Calu3 (cell line): ENCODE data around the gene GPATCH2. TPM values are rescaled to one million over a fixed set of nuclear protein-coding genes. Genes with fewer than 3 reads are reported as not detected.
"Not testable (repeated sequence)": the region's sequence is repeated elsewhere in the genome, so short reads cannot be mapped to it uniquely, and the experiment has no call there.

Source experiments
- BruUV-seq: library from RNA; stranded (reverse); fragments of 400-500 nt; replicated peaks from 2 replicates; lab custom pipeline; 2021; lab: Mats Ljungman, UMichigan
- CTCF ChIA-PET: fragments of 300-600 bp; sonication (Branson Sonifier 250); formaldehyde crosslinking; loops from one replicate; lab custom pipeline; 2022; ENCODE audit warnings: antibody characterized with exemption; lab: Charles Lee
- DNase-seq: peaks from one replicate; pipeline ENCODE4 v3.0.0; 2022
- H3K27ac Mint-ChIP-seq: one replicate; pipeline ENCODE4 v1.8.0; 2022; ENCODE audit warnings: mixed read lengths; ENCODE audit not compliant: unreplicated experiment
- H3K27me3 Mint-ChIP-seq: one replicate; pipeline ENCODE4 v1.8.0; 2022; ENCODE audit warnings: mixed read lengths; ENCODE audit not compliant: unreplicated experiment
- H3K36me3 Mint-ChIP-seq: one replicate; pipeline ENCODE4 v1.8.0; 2022; ENCODE audit warnings: mild to moderate bottlenecking, moderate library complexity, mixed read lengths; ENCODE audit not compliant: insufficient read depth, unreplicated experiment
- H3K4me1 Mint-ChIP-seq: one replicate; pipeline ENCODE4 v1.8.0; 2022; ENCODE audit warnings: mild to moderate bottlenecking, low read depth, mixed read lengths; ENCODE audit not compliant: unreplicated experiment
- H3K4me3 Mint-ChIP-seq: one replicate; pipeline ENCODE4 v1.8.0; 2022; ENCODE audit warnings: mild to moderate bottlenecking, low read depth, moderate library complexity, mixed read lengths; ENCODE audit not compliant: unreplicated experiment
- H3K9me3 Mint-ChIP-seq: one replicate; pipeline ENCODE4 v1.8.0; 2022; ENCODE audit warnings: low read depth, mixed read lengths; ENCODE audit not compliant: unreplicated experiment
- intact Hi-C: fragments of 100-400 bp; cut with micrococcal nuclease; formaldehyde crosslinking; loops from one replicate; pipeline ENCODE4 v1.10.0; 2022; ENCODE audit not compliant: unreplicated experiment
- total RNA-seq: library from RNA; stranded (reverse); gene quantifications from 2 replicates; pipeline ENCODE4 v1.2.3, GENCODE V29; 2022
- TF ChIP-seq, protein P1 (sequence below): fragments of 200-600 bp; IDR thresholded peaks from one replicate; pipeline ENCODE4 v1.8.0; 2022; ENCODE audit warnings: antibody characterized with exemption; ENCODE audit not compliant: unreplicated experiment

Gene GPATCH2
- total RNA-seq, 1 experiment from 2014 or later: 22.4 TPM

GRCh38 chr1:217524787-217525520 is 105.9 kb downstream of the GPATCH2 start:
- no peak for DNase-seq
- TF ChIP-seq, protein P1, sequence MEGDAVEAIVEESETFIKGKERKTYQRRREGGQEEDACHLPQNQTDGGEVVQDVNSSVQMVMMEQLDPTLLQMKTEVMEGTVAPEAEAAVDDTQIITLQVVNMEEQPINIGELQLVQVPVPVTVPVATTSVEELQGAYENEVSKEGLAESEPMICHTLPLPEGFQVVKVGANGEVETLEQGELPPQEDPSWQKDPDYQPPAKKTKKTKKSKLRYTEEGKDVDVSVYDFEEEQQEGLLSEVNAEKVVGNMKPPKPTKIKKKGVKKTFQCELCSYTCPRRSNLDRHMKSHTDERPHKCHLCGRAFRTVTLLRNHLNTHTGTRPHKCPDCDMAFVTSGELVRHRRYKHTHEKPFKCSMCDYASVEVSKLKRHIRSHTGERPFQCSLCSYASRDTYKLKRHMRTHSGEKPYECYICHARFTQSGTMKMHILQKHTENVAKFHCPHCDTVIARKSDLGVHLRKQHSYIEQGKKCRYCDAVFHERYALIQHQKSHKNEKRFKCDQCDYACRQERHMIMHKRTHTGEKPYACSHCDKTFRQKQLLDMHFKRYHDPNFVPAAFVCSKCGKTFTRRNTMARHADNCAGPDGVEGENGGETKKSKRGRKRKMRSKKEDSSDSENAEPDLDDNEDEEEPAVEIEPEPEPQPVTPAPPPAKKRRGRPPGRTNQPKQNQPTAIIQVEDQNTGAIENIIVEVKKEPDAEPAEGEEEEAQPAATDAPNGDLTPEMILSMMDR: no peak
- Mint-ChIP-seq H3K27me3 (no peaks in the 10 kb centered on the region), H3K27ac (no peak overlapping the region), H3K4me3 (no peak overlapping the region), H3K9me3 (peaks cover 3% of the 10 kb centered on the region), H3K36me3 (no peaks in the 10 kb centered on the region), H3K4me1 (peaks cover 11% of the 10 kb centered on the region)
- no TSS peak for BruUV-seq
- CTCF ChIA-PET: no interaction called here
- intact Hi-C loops: no loop called here

DNA sequence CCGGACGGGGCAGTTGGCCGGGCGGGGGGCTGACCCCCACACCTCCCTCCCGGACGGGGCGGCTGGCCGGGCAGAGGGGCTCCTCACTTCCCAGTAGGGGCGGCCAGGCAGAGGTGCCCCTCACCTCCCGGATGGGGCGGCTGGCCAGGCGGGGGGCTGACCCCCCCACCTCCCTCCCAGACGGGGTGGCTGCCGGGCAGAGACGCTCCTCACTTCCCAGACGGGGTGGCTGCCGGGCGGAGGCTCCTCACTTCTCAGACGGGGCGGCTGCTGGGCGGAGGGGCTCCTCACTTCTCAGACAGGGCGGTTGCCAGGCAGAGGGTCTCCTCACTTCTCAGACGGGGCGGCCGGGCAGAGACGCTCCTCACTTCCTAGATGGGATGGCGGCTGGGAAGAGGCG is 107.0 kb downstream of the GPATCH2 start:
- H3K27me3 Mint-ChIP-seq, H3K36me3 Mint-ChIP-seq, intact Hi-C loops, DNase-seq, H3K4me3 Mint-ChIP-seq, H3K9me3 Mint-ChIP-seq, H3K27ac Mint-ChIP-seq, CTCF ChIA-PET, BruUV-seq: not testable (repeated sequence)
- peaks cover 12% of the 10 kb centered on the region for H3K4me1 Mint-ChIP-seq

- Mint-ChIP-seq H3K27ac (no peak overlapping the region), H3K4me3 (no peak overlapping the region), H3K36me3 (no peaks in the 10 kb centered on the region), H3K4me1 (peaks cover 11% of the 10 kb centered on the region), H3K9me3 (no peaks in the 10 kb centered on the region), H3K27me3 (no peaks in the 10 kb centered on the region)
- BruUV-seq: no TSS peak
- TF ChIP-seq, protein P1: no peak
- CTCF ChIA-PET: no interaction called here
- no peak for DNase-seq
- intact Hi-C loops: no loop called here
Observed at GRCh38 chr1:217522277-217522676, 108.6 kb downstream of the GPATCH2 start.

DNA sequence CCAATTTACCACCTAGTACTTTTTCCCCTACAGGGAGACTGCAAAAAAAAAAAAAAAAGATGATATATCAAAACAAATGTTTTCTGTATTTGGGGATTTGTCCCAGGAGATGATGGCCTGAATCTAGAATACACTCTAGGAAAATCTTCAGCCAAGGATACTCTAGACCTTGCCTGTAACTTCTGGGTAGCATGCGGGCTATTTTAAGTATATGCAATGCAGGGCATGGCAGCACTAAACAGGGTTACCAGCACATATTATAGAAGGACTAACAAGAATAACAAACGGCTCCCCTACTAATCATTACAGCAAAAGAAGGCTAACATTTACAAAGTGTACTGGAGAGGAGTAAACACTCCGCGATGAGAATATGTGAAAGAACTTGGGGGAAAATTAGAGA is 109.6 kb downstream of the GPATCH2 start:
- TF ChIP-seq, protein P1: no peak
- Mint-ChIP-seq H3K4me1 (peaks cover 11% of the 10 kb centered on the region), H3K27me3 (no peaks in the 10 kb centered on the region), H3K4me3 (no peak overlapping the region), H3K9me3 (no peaks in the 10 kb centered on the region), H3K27ac (no peak overlapping the region), H3K36me3 (no peaks in the 10 kb centered on the region)
- CTCF ChIA-PET: interaction anchor here (0.6 to 0.7 kb wide), 2 partner anchors 11 to 1338 kb away, joined by 3 to 5 read pairs; no protein-coding TSS in a partner anchor
- no TSS peak for BruUV-seq
- DNase-seq: no peak
- intact Hi-C loops: no loop called here

- DNase-seq: no peak
- Mint-ChIP-seq H3K27ac (no peak overlapping the region), H3K4me3 (no peak overlapping the region), H3K27me3 (no peaks in the 10 kb centered on the region), H3K4me1 (no peaks in the 10 kb centered on the region), H3K9me3 (no peaks in the 10 kb centered on the region), H3K36me3 (no peaks in the 10 kb centered on the region)
- CTCF ChIA-PET: no interaction called here
- intact Hi-C loops: no loop called here
- TF ChIP-seq, protein P1: no peak
- no TSS peak for BruUV-seq
Observed at GRCh38 chr1:217506878-217507277, 124.0 kb downstream of the GPATCH2 start.
